DOHH2 (cell line): ENCODE data around the gene PDIA4.

Source experiments
- CTCF ChIP-seq: fragments of 200-600 bp; sonication (generic); IDR thresholded peaks from one replicate; pipeline ENCODE4 v1.5.1; 2014; ENCODE audit warnings: antibody characterized with exemption, mild to moderate bottlenecking, low read depth, low read length; ENCODE audit not compliant: poor library complexity, severe bottlenecking
- EZH2phosphoT487 ChIP-seq: fragments of 200-600 bp; sonication (generic); IDR thresholded peaks from 2 replicates; pipeline ENCODE4 v1.6.1; 2017; ENCODE audit warnings: borderline replicate concordance, mild to moderate bottlenecking, antibody characterized with exemption, low read length, moderate library complexity, mixed read lengths

- TF ChIP-seq CTCF (peak; percentile 99), EZH2phosphoT487 (no peak)
These were observed 65.3 kb downstream of the PDIA4 start for GRCh38 chr7:148962823-148963582.
